OCI-LY7 (cell line): ENCODE results near the gene KCNRG.

Experiments
- CTCF ChIP-seq: fragments of 200-600 bp; sonication (generic); conservative IDR thresholded peaks from 2 replicates; pipeline ENCODE4 v1.5.1; 2014; ENCODE audit warnings: mild to moderate bottlenecking, antibody characterized with exemption, low read length, moderate library complexity, mixed read lengths
- EZH2phosphoT487 ChIP-seq: fragments of 200-600 bp; sonication (generic); IDR thresholded peaks from 2 replicates; pipeline ENCODE4 v1.6.1; 2018; ENCODE audit warnings: low read depth, borderline replicate concordance, mild to moderate bottlenecking, mixed run types, antibody characterized with exemption, low read length, moderate library complexity, mixed read lengths

- peak; percentile 97 for TF ChIP-seq CTCF
- TF ChIP-seq EZH2phosphoT487 = no peak
These were observed 18.0 kb upstream of the KCNRG start, which contains the start of gene TRIM13 for GRCh38 chr13:49996951-49997895.
